ENCODE data around the gene LTBP2.

The LTBP2 gene

GRCh38 chr14:74574706-74575105, 37.3 kb downstream of the LTBP2 start:
- in situ Hi-C loops (cut with MboI; ENCODE audit: low sequenced_read_pairs) = no loop called here

GRCh38 chr14:74574090-74574433, 38.0 kb downstream of the LTBP2 start:
- in situ Hi-C loops (cut with MboI; ENCODE audit: low sequenced_read_pairs) = no loop called here

GRCh38 chr14:74573421-74574089, 38.5 kb downstream of the LTBP2 start:
- in situ Hi-C loops (cut with MboI; ENCODE audit: low sequenced_read_pairs) = no loop called here

- in situ Hi-C loops (cut with MboI; ENCODE audit: low sequenced_read_pairs) = no loop called here
These were observed 39.2 kb downstream of the LTBP2 start for GRCh38 chr14:74572726-74573301.

GRCh38 chr14:74571901-74572725, 39.9 kb downstream of the LTBP2 start:
- in situ Hi-C loops (cut with MboI; ENCODE audit: low sequenced_read_pairs) = no loop called here

- in situ Hi-C loops (cut with MboI; ENCODE audit: low sequenced_read_pairs) = no loop called here
These were observed 40.6 kb downstream of the LTBP2 start for GRCh38 chr14:74571441-74571841.

- in situ Hi-C loops (cut with MboI; ENCODE audit: low sequenced_read_pairs) = no loop called here
These were observed 41.3 kb downstream of the LTBP2 start for GRCh38 chr14:74570696-74571095.

GRCh38 chr14:74569806-74570591, 42.0 kb downstream of the LTBP2 start:
- in situ Hi-C loops (cut with MboI; ENCODE audit: low sequenced_read_pairs) = no loop called here

- in situ Hi-C loops (cut with MboI; ENCODE audit: low sequenced_read_pairs) = no loop called here
These were observed 42.6 kb downstream of the LTBP2 start for GRCh38 chr14:74569387-74569786.

GRCh38 chr14:74568911-74569310, 43.1 kb downstream of the LTBP2 start:
- in situ Hi-C loops (cut with MboI; ENCODE audit: low sequenced_read_pairs) = no loop called here

GRCh38 chr14:74568380-74568649, 43.7 kb downstream of the LTBP2 start:
- in situ Hi-C loops (cut with MboI; ENCODE audit: low sequenced_read_pairs) = no loop called here

GRCh38 chr14:74567646-74568379, 44.2 kb downstream of the LTBP2 start:
- in situ Hi-C loops (cut with MboI; ENCODE audit: low sequenced_read_pairs) = no loop called here

- in situ Hi-C loops (cut with MboI; ENCODE audit: low sequenced_read_pairs) = no loop called here
These were observed 44.8 kb downstream of the LTBP2 start for GRCh38 chr14:74567219-74567618.

- in situ Hi-C loops (cut with MboI; ENCODE audit: low sequenced_read_pairs) = no loop called here
These were observed 45.6 kb downstream of the LTBP2 start for GRCh38 chr14:74566174-74567141.

GRCh38 chr14:74563586-74564159, 48.4 kb downstream of the LTBP2 start:
- in situ Hi-C loops (cut with MboI; ENCODE audit: low sequenced_read_pairs) = no loop called here

- in situ Hi-C loops (cut with MboI; ENCODE audit: low sequenced_read_pairs) = no loop called here
These were observed 48.8 kb downstream of the LTBP2 start for GRCh38 chr14:74563233-74563585.

GRCh38 chr14:74562515-74563232, 49.4 kb downstream of the LTBP2 start:
- in situ Hi-C loops (cut with MboI; ENCODE audit: low sequenced_read_pairs) = no loop called here

GRCh38 chr14:74558655-74559054, 53.4 kb downstream of the LTBP2 start:
- in situ Hi-C loops (cut with MboI; ENCODE audit: low sequenced_read_pairs) = no loop called here

GRCh38 chr14:74557691-74558090, 54.3 kb downstream of the LTBP2 start:
- in situ Hi-C loops (cut with MboI; ENCODE audit: low sequenced_read_pairs) = no loop called here

Measured in HL-60/S4 (cell line).